Neural progenitor cell (in vitro differentiated cells): ENCODE measurements around the gene SLC2A6.

ENCODE experiments used
- CTCF ChIP-seq: fragments of 200-600 bp; sonication (generic); IDR thresholded peaks from 2 replicates; pipeline ENCODE4 v1.5.1; 2017; ENCODE audit warnings: antibody characterized with exemption, mild to moderate bottlenecking
- EZH2 ChIP-seq: fragments of 200-600 bp; sonication (generic); IDR thresholded peaks from 2 replicates; pipeline ENCODE4 v1.6.1; 2017; ENCODE audit warnings: antibody characterized with exemption, mild to moderate bottlenecking, moderate library complexity

- TF ChIP-seq EZH2 (no peak), CTCF (peak; percentile 4)
Observed at GRCh38 chr9:133525677-133526076, 46.8 kb upstream of the SLC2A6 start.
